ENCODE measurements around the gene TUBGCP5. TPM values are rescaled to one million over a fixed set of nuclear protein-coding genes. Genes with fewer than 3 reads are reported as not detected.

Gene TUBGCP5
- total RNA-seq, 1 donor from 2014 or later: 27.1 TPM

GRCh38 chr15:23074684-23075083 lies 35.3 kb upstream of the TUBGCP5 start:
- Mint-ChIP-seq H3K27me3 (ENCODE audit: low read depth) (peaks cover 4% of the 10 kb centered on the region), H3K36me3 (no peaks in the 10 kb centered on the region), H3K9me3 (peaks cover 19% of the 10 kb centered on the region), H3K4me3 (no peak overlapping the region), H3K27ac (no peak overlapping the region), H3K4me1 (peaks cover 12% of the 10 kb centered on the region)
- TF ChIP-seq CTCF (IDR thresholded peaks at IDR 0.05; ENCODE audit: unreplicated experiment): no peak
- DNase-seq (ENCODE audit: low spot score in 2 of 2, unreplicated experiment in 2 of 2): no peak

- DNase-seq (ENCODE audit: low spot score in 2 of 2, unreplicated experiment in 2 of 2): no peak
- Mint-ChIP-seq H3K4me3 (no peak overlapping the region), H3K4me1 (peaks cover 12% of the 10 kb centered on the region), H3K27ac (no peak overlapping the region), H3K27me3 (ENCODE audit: low read depth) (peaks cover 4% of the 10 kb centered on the region), H3K9me3 (peaks cover 15% of the 10 kb centered on the region), H3K36me3 (no peaks in the 10 kb centered on the region)
- TF ChIP-seq CTCF (IDR thresholded peaks at IDR 0.05; ENCODE audit: unreplicated experiment): no peak
Measured at GRCh38 chr15:23073890-23074646, 34.7 kb upstream of the TUBGCP5 start.

- peaks cover 12% of the 10 kb centered on the region for H3K9me3 Mint-ChIP-seq
- no peak for TF ChIP-seq CTCF (IDR thresholded peaks at IDR 0.05; ENCODE audit: unreplicated experiment)
- no peak overlapping the region for H3K4me3 Mint-ChIP-seq
- no peak for DNase-seq (ENCODE audit: low spot score in 2 of 2, unreplicated experiment in 2 of 2)
- H3K27ac Mint-ChIP-seq: no peak overlapping the region
- no peaks in the 10 kb centered on the region for H3K36me3 Mint-ChIP-seq
- peaks cover 12% of the 10 kb centered on the region for H3K4me1 Mint-ChIP-seq
- H3K27me3 Mint-ChIP-seq (ENCODE audit: low read depth): peaks cover 4% of the 10 kb centered on the region
Measured at GRCh38 chr15:23072633-23073032, 33.3 kb upstream of the TUBGCP5 start.

- TF ChIP-seq CTCF (IDR thresholded peaks at IDR 0.05; ENCODE audit: unreplicated experiment): no peak
- Mint-ChIP-seq H3K4me1 (peaks cover 10% of the 10 kb centered on the region), H3K9me3 (peaks cover 14% of the 10 kb centered on the region), H3K27ac (no peak overlapping the region), H3K27me3 (ENCODE audit: low read depth) (peaks cover 4% of the 10 kb centered on the region), H3K4me3 (no peak overlapping the region), H3K36me3 (no peaks in the 10 kb centered on the region)
- no peak for DNase-seq (ENCODE audit: low spot score in 2 of 2, unreplicated experiment in 2 of 2)
Measured at GRCh38 chr15:23069496-23070166, 30.3 kb upstream of the TUBGCP5 start.

GRCh38 chr15:23067416-23067815 lies 28.0 kb upstream of the TUBGCP5 start:
- H3K9me3 Mint-ChIP-seq: peaks cover 25% of the 10 kb centered on the region
- no peaks in the 10 kb centered on the region for H3K4me1 Mint-ChIP-seq
- H3K4me3 Mint-ChIP-seq: no peak overlapping the region
- H3K27ac Mint-ChIP-seq: no peak overlapping the region
- no peaks in the 10 kb centered on the region for H3K36me3 Mint-ChIP-seq
- no peaks in the 10 kb centered on the region for H3K27me3 Mint-ChIP-seq (ENCODE audit: low read depth)
- DNase-seq (ENCODE audit: low spot score in 2 of 2, unreplicated experiment in 2 of 2): no peak
- TF ChIP-seq CTCF (IDR thresholded peaks at IDR 0.05; ENCODE audit: unreplicated experiment): no peak

All from mesothelial cell of epicardium (in vitro differentiated cells).